ENCODE measurements around the gene MAPT. TPM values are rescaled to one million over a fixed set of nuclear protein-coding genes. Genes with fewer than 3 reads are reported as not detected.

Gene MAPT
- total and polyA plus RNA-seq, 2 of the 13 experiments (the other 11 are each of a cell fraction or from before 2014, with no cell fraction given): 2.1 to 2.8 TPM

- TF ChIP-seq ZNF609 (CRISPR knock-in tag; IDR thresholded peaks at IDR 0.05; ENCODE audit: borderline replicate concordance) (no peak), ZNF138 (CRISPR knock-in tag; IDR thresholded peaks at IDR 0.05; ENCODE audit: low read depth) (peak; percentile 64; the same call in 1 of the 2 replicates), ZNF17 (CRISPR knock-in tag; IDR thresholded peaks at IDR 0.05) (0 out of 2 replicates have a peak, but pooled peaks have one; percentile 43), EED (CRISPR knock-in tag; IDR thresholded peaks at IDR 0.05) (no peak), SMAD9 (CRISPR knock-in tag; IDR thresholded peaks at IDR 0.05) (no peak), ZNF737 (CRISPR knock-in tag; IDR thresholded peaks at IDR 0.05; ENCODE audit: borderline replicate concordance) (0 out of 2 replicates have a peak, but pooled peaks have one; percentile 51), ZNF276 (CRISPR knock-in tag; IDR thresholded peaks at IDR 0.05; ENCODE audit: low read depth) (peak; percentile 89; the same call in 1 of the 2 replicates), E2F2 (CRISPR knock-in tag; IDR thresholded peaks at IDR 0.05; ENCODE audit: borderline replicate concordance) (no peak), ZNF557 (CRISPR knock-in tag; IDR thresholded peaks at IDR 0.05) (0 out of 2 replicates have a peak, but pooled peaks have one; percentile 79), IRF2 (CRISPR knock-in tag; IDR thresholded peaks at IDR 0.05) (peak; percentile 71), ZFY (CRISPR knock-in tag; IDR thresholded peaks at IDR 0.05) (0 out of 2 replicates have a peak, but pooled peaks have one; percentile 19), GPN1 (CRISPR knock-in tag; IDR thresholded peaks at IDR 0.05; ENCODE audit: borderline replicate concordance) (no peak), HIVEP1 (CRISPR knock-in tag; IDR thresholded peaks at IDR 0.05) (no peak), ZBTB21 (CRISPR knock-in tag; IDR thresholded peaks at IDR 0.05) (no peak), TOPORS (CRISPR knock-in tag; IDR thresholded peaks at IDR 0.05) (no peak), KAT8 (CRISPR knock-in tag; IDR thresholded peaks at IDR 0.05) (peak; percentile 62), SOX13 (IDR thresholded peaks at IDR 0.05) (no peak), SOX13 (CRISPR knock-in tag; conservative IDR thresholded peaks at IDR 0.05 in 1 of 2, IDR thresholded peaks at IDR 0.05 in 1 of 2) (peak in 1 of 2 experiments; percentile 53; a peak in 2 of 4 replicates), SP5 (CRISPR knock-in tag; IDR thresholded peaks at IDR 0.05; ENCODE audit: borderline replicate concordance, low read depth) (no peak), SPEN (CRISPR knock-in tag; IDR thresholded peaks at IDR 0.05; ENCODE audit: low read depth) (no peak), ZNF558 (CRISPR knock-in tag; IDR thresholded peaks at IDR 0.05; ENCODE audit: borderline replicate concordance) (peak; percentile 79; the same call in 1 of the 2 replicates), ZSCAN31 (CRISPR knock-in tag; IDR thresholded peaks at IDR 0.05; ENCODE audit: low read depth) (peak; percentile 40; the same call in 1 of the 2 replicates), KLF16 (CRISPR knock-in tag; IDR thresholded peaks at IDR 0.05) (peak in 1 of 2 experiments; percentile 95; a peak in 2 of 4 replicates)
These were observed 36.2 kb upstream of the MAPT start (continued) for GRCh38 chr17:45857977-45858708.

Data from HepG2 (cell line).